Measurements from ENCODE around the gene ACOT8.

DNA sequence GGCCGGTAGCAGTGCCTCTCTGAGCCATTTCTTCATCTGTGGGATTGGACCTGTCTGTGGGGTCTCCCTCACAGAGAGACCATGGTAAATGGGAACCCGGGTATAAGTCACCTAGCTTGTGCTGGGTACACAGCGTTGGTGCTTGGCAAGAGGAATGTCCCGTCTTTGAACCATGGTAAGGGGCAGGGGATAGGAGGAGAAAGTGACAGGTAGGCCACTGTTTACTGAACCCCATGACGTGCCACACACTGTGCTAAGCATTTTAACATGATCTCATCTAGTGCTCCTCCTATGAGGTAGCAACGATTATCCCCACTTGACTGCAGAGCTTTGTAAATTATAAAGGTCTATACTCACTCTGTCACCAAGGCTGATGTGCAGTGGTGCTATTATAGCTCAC is 29.5 kb downstream of the ACOT8 start:
- TF ChIP-seq, protein P1, sequence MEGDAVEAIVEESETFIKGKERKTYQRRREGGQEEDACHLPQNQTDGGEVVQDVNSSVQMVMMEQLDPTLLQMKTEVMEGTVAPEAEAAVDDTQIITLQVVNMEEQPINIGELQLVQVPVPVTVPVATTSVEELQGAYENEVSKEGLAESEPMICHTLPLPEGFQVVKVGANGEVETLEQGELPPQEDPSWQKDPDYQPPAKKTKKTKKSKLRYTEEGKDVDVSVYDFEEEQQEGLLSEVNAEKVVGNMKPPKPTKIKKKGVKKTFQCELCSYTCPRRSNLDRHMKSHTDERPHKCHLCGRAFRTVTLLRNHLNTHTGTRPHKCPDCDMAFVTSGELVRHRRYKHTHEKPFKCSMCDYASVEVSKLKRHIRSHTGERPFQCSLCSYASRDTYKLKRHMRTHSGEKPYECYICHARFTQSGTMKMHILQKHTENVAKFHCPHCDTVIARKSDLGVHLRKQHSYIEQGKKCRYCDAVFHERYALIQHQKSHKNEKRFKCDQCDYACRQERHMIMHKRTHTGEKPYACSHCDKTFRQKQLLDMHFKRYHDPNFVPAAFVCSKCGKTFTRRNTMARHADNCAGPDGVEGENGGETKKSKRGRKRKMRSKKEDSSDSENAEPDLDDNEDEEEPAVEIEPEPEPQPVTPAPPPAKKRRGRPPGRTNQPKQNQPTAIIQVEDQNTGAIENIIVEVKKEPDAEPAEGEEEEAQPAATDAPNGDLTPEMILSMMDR (IDR thresholded peaks at IDR 0.05; ENCODE audit: low read depth, low read length), result no peak
- no peak for TF ChIP-seq POLR2A (IDR thresholded peaks at IDR 0.05; ENCODE audit: extremely low read depth, insufficient read length)
